IPS-NIHi7 (cell line): ENCODE results near the gene C5orf15.
"Not testable (repeated sequence)": the region's sequence is repeated elsewhere in the genome, so short reads cannot be mapped to it uniquely, and the experiment has no call there.

Experiments used
- DNase-seq: peaks from one replicate; pipeline ENCODE4 v3.0.0; 2012; ENCODE audit warnings: mixed read lengths; ENCODE audit errors: extremely low spot score

C5orf15 gene

DNA sequence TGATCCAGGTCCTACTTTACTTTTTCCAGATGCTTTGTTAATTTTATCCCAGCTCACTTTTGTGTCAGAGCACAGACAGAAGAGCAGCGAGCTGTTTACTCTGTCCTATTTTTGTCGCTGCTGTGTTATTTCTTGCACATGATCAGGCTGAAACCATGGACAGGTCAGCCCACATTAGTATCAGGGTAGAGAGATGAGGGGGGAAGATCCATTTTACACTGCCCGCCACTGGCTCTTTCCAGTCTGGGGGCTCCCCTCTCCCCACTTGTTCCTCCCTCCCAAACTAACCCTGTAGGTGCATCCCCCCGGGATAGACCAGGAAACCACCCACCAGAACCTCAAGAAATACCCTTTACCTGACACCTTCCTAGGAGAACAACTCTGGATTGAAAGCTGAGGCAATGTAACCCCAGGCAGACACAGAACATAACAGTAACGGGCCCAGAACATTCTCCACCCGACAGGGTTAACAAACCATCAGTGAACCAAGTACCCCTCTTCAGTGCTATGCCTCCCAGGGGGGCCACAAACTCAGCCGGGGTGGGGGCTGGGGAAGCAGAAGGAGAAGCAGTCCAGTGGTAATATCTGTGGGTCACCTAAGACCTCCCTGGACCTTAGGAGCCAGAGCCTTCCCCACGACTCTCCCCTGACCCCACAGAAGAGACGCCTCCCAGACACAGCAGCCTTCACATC is 26.0 kb upstream of the C5orf15 start:
- DNase-seq, result no peak

DNA sequence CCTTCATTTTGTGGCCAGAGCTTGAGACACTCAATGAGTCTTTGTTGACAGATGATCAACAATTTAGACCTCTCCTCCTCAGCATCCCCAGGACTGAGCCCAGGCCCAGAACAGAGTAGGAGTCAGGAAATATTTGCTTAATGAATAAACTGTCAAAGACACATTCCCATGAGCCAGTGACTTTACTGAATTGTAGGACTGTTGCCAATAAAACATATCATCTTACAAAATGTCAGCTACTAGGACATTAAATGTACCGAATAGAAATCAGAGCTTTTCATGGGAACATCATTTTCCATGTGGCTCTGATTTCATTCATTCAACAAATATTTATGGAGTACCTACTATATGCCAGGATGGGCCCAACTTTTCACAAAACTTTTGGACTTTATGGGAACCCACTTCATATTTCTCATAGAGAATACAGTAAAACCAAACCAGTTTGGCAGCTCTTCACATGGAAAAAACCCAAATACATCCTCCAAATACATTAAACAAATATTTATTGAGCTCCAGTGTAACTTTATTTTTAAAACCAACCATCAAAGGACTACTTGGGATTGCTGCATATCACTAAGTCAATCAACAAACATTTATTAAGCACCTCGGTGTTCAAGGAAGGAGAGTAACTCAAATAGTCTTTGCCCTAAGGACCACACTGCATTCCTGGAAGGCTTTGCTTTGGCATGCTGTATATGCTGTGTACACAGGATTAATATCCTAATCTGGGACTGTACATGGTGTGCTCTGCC is 24.9 kb upstream of the C5orf15 start:
- DNase-seq, result no peak

DNA sequence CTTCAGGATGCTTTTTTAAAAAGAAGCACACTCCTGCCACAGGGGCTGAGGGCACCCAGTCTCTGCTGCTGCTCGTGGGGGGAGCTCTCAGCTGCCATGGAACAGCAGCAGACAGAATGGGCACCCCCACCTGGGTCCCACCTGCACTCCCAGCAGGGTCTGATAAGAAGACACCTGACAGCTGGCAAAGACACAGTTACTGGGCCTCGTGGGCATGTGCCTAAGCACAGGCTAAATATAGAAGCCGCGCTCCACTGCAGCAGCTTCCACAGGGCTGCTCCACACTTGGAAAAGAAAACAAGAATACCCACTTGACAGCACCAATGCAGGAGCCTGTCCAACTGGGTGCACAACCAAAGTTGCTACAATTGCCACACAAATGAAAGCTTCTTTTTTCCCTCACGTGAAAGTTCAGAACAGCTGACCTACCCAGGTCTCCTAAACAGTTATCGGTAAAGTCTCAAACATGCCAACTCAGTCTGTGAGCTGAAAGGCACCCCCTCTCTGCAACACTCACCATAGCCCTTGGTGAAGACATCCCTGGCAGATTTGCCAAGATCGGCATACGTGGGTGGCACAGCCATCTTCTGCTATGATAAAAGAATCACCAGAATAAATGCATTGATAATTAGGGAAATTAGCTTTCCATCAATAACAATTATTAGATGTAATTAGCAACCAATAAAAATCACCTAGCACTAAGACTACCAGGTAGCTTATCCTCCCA is 24.2 kb upstream of the C5orf15 start:
- DNase-seq, result no peak

DNA sequence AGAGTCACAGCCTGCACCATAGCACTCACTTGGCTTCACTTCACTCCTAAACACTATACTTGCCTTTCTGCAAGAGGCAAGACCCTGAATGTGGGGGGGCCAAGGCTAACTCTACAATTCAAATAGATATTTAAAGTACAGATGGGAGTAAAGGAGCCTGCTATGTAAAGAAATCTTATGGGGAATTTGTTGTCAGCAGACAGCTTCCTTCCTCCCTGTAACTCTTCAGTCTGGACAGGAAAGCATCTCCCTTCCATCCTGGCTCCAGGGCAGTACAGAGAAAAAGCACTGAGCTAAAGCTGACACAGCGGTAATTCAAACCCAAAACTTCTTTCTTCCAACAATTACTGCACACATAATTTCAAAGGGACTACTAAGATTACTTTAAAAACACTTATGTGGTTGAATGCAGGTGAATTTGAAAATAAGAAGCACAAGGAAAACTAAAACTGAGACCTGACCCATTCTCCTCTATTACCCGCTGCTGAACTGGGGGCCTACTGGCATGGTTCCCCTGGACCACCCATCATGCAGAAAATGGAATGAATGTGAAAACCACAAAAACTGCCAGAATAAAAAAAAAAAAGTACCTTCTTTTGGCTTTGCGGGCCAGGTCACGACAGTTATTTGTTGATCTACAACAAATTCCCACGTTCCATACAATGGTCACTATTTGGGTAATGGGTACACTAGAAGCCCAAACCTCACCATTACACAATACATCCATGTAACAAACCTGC is 22.9 kb upstream of the C5orf15 start:
- DNase-seq, result no peak

DNA sequence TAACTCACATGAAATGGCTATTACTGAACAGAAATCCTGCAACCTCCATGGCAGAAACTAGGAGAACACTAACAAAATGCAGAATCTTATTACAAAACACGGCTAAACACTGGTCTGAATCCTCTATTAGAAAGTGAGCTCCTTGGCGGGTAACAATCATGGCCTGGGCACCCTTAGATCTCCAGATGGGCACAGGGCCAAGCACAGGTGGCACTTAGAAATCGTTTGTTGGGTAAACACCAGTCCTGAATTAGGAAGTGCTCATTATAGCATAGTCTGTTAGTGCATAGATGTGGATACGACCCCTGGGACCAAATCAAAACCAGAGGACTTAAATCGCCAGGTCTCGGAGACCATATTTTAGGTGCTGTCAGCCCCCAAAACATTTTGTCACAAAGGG is 22.0 kb upstream of the C5orf15 start:
- no peak for DNase-seq

DNA sequence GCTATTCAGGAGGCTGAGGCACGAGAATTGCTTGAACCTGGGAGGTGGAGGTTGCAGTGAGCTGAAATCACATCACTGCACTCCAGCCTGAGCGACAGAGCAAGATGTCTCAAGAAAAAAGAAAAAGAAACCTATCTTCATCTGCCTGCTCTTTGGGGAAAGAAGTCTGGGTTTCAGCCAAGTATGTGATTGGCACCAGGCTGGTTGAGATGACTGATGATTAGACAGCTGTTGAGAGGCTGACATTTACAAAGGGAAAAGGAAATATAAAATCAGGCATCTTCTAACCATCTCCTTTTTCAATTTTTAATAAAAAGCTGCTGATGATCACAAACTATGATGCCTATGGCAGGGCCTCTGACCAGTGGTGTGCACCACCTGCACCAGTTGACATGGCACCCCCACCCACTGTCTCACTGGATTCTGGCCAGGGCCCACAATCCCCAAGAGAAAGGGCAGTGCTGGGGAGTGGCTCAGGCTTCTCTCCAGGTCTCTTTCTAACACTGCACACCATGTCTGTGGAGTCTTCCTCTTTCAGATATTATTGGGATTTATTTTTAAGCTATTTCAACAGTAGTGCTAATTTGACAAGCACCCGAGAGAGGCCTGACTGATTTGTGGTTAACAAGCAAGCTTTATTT is 17.2 kb upstream of the C5orf15 start:
- DNase-seq, result no peak

DNA sequence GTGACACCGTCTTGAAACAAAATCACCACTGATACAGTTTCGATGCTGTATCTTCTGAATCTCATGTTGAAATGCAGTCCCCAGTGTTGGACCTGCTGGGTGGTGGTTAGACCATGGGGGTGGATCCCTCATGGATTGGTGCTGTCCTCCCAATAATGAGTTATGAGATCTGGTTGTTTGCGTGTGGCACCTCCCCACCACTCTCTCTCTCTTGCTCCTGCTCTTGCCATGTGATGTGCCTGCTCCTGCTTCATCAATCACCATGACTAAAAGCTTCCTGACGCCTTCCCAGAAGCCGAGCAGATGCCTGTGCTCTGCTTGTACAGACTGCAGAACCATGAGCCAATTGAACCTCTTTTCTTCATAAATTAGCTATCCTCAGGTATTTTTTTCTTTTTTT is 15.2 kb upstream of the C5orf15 start:
- DNase-seq, result no peak

DNA sequence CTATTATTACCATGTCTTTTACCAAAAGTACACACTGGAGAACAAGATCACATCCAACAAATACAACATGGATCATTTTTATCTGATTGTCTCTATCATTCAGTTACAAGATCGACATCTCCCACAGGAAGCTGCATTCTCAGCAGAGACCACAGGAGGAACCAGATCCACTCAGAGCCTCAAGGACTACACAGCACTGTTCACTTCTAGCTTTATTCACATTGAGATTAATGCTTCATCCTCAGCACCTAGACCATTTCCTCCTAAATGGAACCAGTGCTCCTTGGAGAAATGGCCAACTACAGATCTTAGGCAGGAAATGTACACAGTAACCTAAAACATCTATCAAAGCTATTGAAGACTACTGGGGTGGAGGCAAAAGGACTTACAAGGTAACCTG is 13.3 kb upstream of the C5orf15 start:
- DNase-seq, result no peak

DNA sequence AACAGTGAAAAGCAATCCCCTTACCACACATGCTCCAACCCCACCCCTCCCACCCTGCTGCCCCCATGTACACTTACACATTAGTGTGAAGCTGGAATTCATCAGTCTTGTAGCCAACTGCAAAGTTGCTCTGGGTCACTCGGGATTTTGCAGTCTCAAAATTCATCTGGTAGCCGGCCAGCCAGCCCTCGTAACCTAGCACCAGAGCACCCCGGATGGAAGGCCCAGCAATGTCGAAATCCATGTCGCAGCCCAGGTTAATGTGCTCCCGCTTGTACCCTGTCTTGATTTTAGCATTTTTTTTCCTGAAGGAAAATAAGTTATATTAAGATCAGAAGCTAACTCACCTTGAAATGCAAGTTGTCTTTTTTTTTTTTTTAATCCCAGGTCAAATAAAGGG is 12.2 kb upstream of the C5orf15 start:
- DNase-seq, result no peak

DNA sequence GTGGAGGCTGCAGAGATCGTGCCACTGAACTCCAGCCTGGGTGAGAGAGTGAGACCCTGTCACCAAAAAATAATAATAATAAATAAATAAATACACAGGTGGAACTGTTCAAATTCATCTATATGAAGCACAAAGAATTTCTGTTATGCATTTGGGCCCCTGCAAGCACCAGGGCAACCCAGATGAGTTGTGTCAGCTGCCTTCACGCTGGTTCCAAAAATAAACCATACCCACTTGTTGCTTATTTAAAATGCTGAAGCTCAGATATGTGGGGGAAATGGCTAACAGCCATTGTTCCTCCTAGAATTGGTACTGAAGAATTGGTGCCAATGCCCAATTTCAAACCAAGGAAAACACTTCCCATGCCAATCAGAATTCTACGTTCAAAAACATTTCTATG is 10.5 kb upstream of the C5orf15 start:
- no peak for DNase-seq

DNA sequence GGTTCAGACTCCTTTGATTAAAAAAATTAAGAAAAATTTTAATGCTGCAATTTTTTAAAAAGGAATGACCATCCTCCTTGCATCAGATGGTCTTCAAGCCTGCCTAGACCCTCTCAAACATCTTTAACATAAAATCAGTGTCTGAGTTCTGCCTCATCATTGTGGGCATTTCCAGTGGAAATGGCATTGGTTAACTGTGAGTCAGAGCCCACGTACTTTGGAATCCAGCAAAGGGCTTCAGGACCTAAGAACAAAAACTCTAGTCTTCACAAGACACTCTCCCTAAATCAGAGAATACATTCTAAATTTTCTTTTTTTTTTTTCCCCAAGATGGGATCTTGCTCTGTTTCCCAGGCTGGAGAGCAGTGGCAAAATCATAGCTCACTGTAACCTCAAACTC is 9.4 kb upstream of the C5orf15 start:
- no peak for DNase-seq

DNA sequence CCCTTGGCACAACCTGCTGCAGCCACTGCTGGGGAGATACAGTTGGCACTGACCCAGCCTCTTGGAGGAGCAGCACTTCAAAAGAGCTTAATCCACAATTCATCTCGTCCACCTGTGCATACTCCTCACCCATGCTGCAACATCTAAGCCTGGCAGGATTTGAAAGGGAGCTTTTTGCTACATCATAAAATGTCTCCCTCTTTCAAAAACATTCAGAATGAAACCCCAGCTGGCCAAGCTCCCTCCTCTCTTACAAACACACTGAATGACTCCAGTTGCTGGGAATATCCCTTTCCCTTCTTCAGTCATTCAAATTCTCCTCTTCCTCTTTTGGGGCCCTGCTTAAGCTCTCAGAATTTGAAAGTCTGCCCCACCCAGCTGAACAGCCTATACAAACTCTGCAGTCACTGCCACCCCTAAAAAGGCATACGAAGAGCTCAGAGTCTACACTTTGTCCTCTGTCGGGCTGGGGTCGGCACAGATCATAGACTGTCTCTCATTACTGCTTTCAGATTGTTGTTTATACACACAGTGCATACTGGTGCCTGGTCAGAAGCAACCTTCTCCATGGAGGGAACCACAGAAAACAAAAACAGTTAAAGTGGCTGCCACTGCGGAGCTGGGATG is 8.8 kb upstream of the C5orf15 start:
- DNase-seq, result no peak

DNA sequence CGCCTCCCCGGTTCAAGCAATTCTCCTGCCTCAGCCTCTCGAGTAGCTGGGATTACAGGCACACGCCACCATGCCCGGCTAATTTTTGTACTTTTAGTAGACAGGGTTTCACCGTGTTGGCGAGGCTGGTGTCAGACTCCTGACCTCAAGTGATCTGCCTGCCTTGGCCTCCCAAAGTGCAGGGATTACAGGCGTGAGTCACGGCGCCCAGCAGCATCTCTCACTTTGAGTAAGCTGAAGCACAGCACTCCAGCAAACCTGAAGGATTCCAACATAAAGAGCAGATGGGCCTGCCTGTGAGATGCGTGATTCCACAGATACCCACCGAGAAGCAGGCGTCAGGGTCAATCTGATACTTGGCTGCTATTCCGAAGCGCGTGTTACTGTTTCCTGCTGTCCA is 7.1 kb upstream of the C5orf15 start:
- not testable (repeated sequence) for DNase-seq

DNA sequence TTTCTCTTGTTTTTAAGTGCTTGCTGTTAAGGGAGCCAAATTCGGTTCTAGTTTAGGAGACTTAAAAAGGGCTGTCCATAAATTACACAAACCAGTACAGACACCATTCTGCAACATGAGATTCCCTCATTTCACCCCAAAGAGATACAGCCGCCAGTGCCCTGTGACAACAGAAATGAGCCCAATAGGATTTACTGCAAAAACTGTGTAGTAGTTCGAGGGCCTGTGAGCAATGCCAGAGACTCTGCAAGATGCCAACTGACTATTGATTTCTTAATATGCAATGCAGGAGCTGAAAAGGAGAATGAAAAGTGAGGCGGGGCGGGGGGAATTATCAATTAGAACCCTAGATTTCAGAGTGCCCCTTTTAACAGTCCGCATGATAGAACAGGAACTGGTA is 5.7 kb upstream of the C5orf15 start:
- no peak for DNase-seq

DNA sequence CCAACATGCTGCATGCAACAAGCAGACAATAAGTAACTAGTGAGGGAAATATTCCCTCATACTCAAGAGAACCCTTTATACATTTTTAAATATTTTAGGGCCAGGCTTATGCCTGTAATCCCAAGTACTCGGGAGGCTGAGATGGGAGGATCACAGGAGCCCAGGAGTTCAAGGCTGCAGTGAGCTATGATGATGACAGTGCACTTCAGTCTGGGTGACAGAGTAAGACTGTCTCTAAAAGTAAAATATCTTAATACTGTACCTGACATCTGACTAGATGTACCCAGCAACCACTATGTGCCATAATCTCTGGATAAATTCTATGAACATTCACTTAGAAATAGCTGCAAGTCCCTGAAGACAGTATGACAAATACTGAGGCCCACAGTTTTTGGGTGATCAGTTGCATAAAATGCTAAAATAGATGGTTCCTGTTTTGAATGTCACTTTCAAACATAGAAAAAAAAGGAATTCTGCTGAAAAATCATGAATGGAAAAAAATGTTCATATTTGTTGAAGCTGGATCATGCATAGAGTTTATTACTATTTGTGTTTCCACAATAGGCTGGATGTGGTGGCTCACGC is 2.0 kb upstream of the C5orf15 start:
- DNase-seq, result no peak

DNA sequence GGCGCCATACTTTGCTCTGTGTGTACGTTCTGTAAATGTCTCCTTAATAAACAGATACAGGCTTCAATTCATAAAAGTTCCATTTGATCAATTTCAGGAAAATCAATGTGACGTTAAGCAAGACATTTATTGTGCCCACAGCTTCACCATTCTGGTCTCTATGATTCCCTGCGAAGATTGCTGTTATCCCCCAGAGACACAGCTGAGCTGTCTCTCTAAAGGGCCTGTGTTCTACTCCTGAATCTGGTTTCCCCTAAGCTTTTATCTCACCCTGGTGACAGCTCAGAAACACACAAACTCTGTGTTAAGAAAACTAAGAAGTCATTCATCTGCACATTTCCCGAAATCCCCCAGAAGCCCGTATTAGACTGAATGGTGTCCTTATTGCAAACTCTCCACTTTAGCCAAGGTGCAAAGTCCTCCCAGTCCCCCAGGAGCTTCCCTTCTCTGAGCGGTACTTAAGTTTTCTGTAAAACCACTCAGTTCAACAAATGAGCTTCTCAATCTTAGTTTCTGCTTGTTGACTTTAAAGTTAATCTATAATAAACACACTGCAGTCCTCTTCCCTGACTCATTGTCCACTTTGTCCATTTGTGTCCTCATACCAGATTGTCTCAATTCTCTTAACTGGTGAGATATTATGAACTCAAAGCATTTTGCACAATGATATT is 1.4 kb upstream of the C5orf15 start:
- DNase-seq, result no peak

DNA sequence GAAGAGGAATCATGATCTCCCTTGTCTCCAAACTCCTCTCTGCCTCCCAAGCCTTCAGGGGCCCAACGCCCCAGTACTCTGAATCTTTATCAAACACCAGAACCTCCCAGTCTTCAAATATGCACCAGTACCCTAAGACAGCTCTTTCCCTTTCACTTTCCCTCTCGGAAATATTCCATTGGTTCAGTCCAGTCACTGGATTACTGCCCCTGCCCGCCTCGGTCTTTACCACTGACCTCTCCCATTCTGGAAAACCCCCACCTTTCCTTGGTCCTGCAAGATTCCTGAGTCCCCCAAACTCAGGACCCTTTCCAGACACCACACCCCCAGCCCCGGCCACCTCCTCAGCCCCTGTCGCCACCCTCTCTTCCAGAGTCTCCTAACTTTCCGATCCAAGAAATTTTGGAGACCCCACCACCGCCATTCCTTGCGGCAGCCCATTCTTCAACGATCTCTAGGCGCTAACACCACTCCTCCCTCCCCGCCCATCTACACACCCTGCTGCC is 674 bp downstream of the C5orf15 start:
- no peak for DNase-seq

DNA sequence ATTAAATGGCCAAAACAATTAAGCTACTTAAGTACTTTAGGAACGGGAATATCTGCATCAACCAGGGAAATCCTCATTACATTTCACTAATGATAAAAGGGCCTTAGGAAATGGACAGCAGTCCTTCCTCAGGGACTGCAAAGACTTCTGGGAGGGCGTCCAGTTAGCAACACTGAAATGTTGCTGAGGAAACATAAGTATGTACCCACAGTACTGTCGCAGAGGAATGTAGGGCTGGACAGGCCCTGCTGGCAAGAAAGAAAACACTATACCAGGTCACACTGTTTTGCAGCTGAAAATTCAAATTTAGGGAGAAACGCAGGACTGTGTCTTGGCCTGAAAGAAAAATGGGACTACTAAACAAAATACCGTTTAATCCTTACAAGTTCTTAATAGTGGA is 1.3 kb downstream of the C5orf15 start:
- no peak for DNase-seq

DNA sequence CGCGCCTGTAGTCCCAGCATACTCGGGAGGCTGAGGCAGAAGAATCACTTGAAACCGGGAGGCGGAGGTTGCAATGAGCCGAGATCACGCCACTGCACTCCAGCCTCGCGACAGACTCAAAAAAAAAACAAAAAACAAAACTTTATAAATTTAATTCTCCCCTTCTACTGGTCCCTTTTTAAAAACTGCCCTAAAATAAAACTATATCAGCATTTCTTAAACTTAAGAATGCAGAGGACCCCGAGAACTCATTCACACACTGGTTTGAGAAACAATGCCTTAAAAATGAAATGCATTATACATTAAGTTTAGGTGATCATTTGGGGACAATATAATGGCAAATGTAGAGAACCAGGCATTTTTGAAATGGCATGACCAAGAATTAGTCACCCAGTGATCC is 2.3 kb downstream of the C5orf15 start:
- DNase-seq, result no peak

DNA sequence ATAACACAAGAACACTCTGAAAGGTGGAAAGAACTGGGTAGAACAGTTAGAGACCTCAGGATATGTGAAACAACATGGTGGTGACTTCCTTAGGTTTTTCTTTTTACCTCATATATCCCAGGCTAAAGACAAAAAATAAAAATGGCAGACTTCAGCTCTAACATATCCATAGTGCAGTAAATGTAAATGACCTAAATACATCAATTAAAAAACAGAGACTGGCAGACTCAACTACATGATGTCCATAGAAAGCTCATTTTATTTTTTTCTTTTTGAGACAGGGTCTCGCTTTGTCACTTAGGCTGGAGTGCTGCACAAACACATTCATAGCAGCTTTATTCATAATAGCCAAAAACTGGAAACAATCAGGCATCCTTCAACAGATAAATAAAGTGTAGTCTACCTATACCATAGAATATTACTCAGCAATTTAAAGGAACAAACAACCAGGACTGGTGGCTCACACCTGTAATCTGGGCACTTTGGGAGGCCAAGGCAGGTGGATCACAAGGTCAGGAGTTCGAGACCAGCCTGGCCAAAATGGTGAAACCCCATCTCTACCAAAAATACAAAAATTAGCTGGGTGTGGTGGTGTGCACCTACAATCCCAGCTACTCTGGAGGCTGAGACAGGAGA is 4.8 kb downstream of the C5orf15 start:
- DNase-seq, result no peak
